HepG2 (cell line): Measurements from ENCODE around the gene NFATC1. TPM values are rescaled to one million over a fixed set of nuclear protein-coding genes. Genes with fewer than 3 reads are reported as not detected.
A peak's percentile ranks its signal among the peaks of the same experiment; 100 is the strongest.

ENCODE experiments used
- ATAC-seq: fragments of 200-7000 bp; cut with Tn5 transposase; 3 replicates; pipeline ENCODE4 v1.9.1; 2020; ENCODE audit warnings: mild to moderate bottlenecking, moderate library complexity
- BruUV-seq: library from RNA; stranded (reverse); fragments of 400-500 nt; replicated peaks from 2 replicates; lab custom pipeline; 2021; lab: Mats Ljungman, UMichigan
- CTCF ChIA-PET: fragments of 300-600 bp; formaldehyde crosslinking; extraction: SDS; loops from one replicate; lab custom pipeline; 2021; ENCODE audit warnings: low total read pairs, inconsistent platforms, low intra/inter-chr PET ratio; lab: Yijun Ruan, JAX
- POLR2A ChIA-PET: fragments of 350-600 bp; sonication (Branson Sonifier 250); formaldehyde crosslinking; loops from one replicate; lab custom pipeline; 2020; ENCODE audit warnings: antibody characterized with exemption, inconsistent platforms; lab: Yijun Ruan, JAX
- DNase-seq: peaks from one replicate; pipeline ENCODE4 v3.0.0-alpha.2; 2015; ENCODE audit warnings: low spot score
- FAIRE-seq: peaks from 3 replicates; lab custom pipeline; 2011; peaks lifted over from hg19 to GRCh38; lab: Jason Lieb, UNC
- H2AFZ ChIP-seq: one replicate; pipeline ENCODE4 v1.6.1; 2011; ENCODE audit warnings: low read length, inconsistent platforms
- H3K27ac ChIP-seq: fragments of 300-600 bp; 3 replicates; pipeline ENCODE4 v1.8.0; 2011; ENCODE audit warnings: mixed run types, mild to moderate bottlenecking, mixed read lengths, low read length, inconsistent platforms; ENCODE audit not compliant: insufficient read depth; ENCODE audit errors: extremely low read length
- H3K27me3 ChIP-seq, 2 experiments: fragments of 200-600 bp in 1 of 2; 2 replicates in 1 of 2; 3 replicates in 1 of 2; pipeline versions ENCODE4 v1.6.0 to v1.8.0; 2011; ENCODE audit warnings: low read length in 2 of 2, mild to moderate bottlenecking in 2 of 2, moderate library complexity in 2 of 2, inconsistent platforms in 1 of 2; ENCODE audit not compliant: insufficient read depth in 2 of 2, control insufficient read depth in 1 of 2
- H3K36me3 ChIP-seq, 2 experiments: fragments of 200-600 bp in 1 of 2; replicated peaks in 1 of 2; 2 replicates in 1 of 2; 3 replicates in 1 of 2; pipeline versions ENCODE4 v1.5.1 to v1.8.0; 2011; ENCODE audit warnings: low read length in 2 of 2, inconsistent platforms in 1 of 2; ENCODE audit not compliant: insufficient read depth in 2 of 2, control insufficient read depth in 1 of 2
- H3K4me1 ChIP-seq: 2 replicates; pipeline ENCODE4 v1.5.1; 2012; ENCODE audit warnings: low read length, inconsistent platforms; ENCODE audit not compliant: insufficient read depth
- H3K4me2 ChIP-seq: 2 replicates; pipeline ENCODE4 v1.6.0; 2011; ENCODE audit warnings: low read depth, low read length, inconsistent platforms
- H3K4me3 ChIP-seq, 3 experiments: fragments of 200-600 bp in 1 of 3; sonication (generic), shearing (Covaris generic) in 1 of 3; replicated peaks in 1 of 3; 2 replicates each; pipeline ENCODE4 v1.5.1; 2011 to 2016; ENCODE audit warnings: low read length in 3 of 3, inconsistent platforms in 2 of 3, low read depth in 2 of 3, mild to moderate bottlenecking in 2 of 3, control low read depth in 1 of 3, mixed read lengths in 1 of 3; ENCODE audit not compliant: insufficient read depth in 1 of 3
- H3K79me2 ChIP-seq: one replicate; pipeline ENCODE4 v1.6.1; 2011; ENCODE audit warnings: low read length, inconsistent platforms; ENCODE audit not compliant: insufficient read depth
- H3K9ac ChIP-seq: 2 replicates; pipeline ENCODE4 v1.6.0; 2011; ENCODE audit warnings: mild to moderate bottlenecking, low read depth, low read length, inconsistent platforms; ENCODE audit not compliant: insufficient read depth
- H3K9me3 ChIP-seq: 2 replicates; pipeline ENCODE4 v1.5.1; 2012; ENCODE audit warnings: mild to moderate bottlenecking, low read length
- H4K20me1 ChIP-seq: 2 replicates; pipeline ENCODE4 v1.6.0; 2011; ENCODE audit warnings: inconsistent platforms, mild to moderate bottlenecking, low read length, moderate library complexity; ENCODE audit not compliant: insufficient read depth
- LCORL ChIP-seq, 2 experiments: fragments of 450-650 bp in 1 of 2; sonication (generic) in 1 of 2; formaldehyde crosslinking in 1 of 2; IDR thresholded peaks; 2 replicates each; pipeline versions ENCODE4 v1.5.0 to v1.6.1; 2017 to 2020; ENCODE audit warnings: antibody characterized with exemption in 1 of 2, missing genetic modification reagents in 1 of 2
- THAP8 ChIP-seq: sonication (generic); formaldehyde crosslinking; IDR thresholded peaks from 2 replicates; pipeline ENCODE4 v1.5.1; 2020; ENCODE audit warnings: missing genetic modification reagents, mild to moderate bottlenecking, borderline replicate concordance
- ZNF629 ChIP-seq: sonication (generic); formaldehyde crosslinking; conservative IDR thresholded peaks from 2 replicates; pipeline ENCODE4 v1.5.0; 2020; ENCODE audit warnings: missing genetic modification reagents
- ZNF724P ChIP-seq: sonication (generic); formaldehyde crosslinking; IDR thresholded peaks from 2 replicates; pipeline ENCODE4 v1.8.0; 2022; ENCODE audit warnings: missing genetic modification reagents, borderline replicate concordance
- WGBS: methylation state at CpG from one replicate; pipeline ENCODE4 v1.1.6; 2017; ENCODE audit warnings: low lambda C conversion rate; 5-methylcytosine and 5-hydroxymethylcytosine counted together
- in situ Hi-C: cut with HindIII; loops from 2 replicates; pipeline ENCODE4 v1.10.0; 2017; ENCODE audit warnings: low pct_unique_long_range_greater_than_20kb; ENCODE audit not compliant: extremely low pct_ligation_motif_present
- intact Hi-C: fragments of 100-400 bp; cut with micrococcal nuclease; formaldehyde crosslinking; loops from one replicate; pipeline ENCODE4 v1.10.0; 2022; ENCODE audit not compliant: unreplicated experiment
- polyA plus RNA-seq, 8 experiments: library from polyadenylated mRNA; depleted of rRNA in 3 of 8; stranded (reverse) in 7 of 8; unstranded in 1 of 8; fragments of >200 nt; fragmentation: Illumina TruSeq in 4 of 8; extraction: Trizol in 4 of 8; gene quantifications; 2 replicates each; pipeline versions ENCODE4 v1.2.1 to v1.2.3, GENCODE V29; 2011 to 2016; ENCODE audit warnings: low read depth in 4 of 8, missing spikeins in 1 of 8, mixed read lengths in 1 of 8; ENCODE audit not compliant: insufficient read depth in 1 of 8
- total RNA-seq, 5 experiments: library from RNA; depleted of rRNA; stranded (reverse); fragments of >200 nt; fragmentation: Illumina TruSeq; extraction: Trizol; gene quantifications; 2 replicates each; pipeline ENCODE4 v1.2.3, GENCODE V29; 2016; ENCODE audit warnings: low read depth in 1 of 5
- TF ChIP-seq, protein P1 (sequence below): sonication (generic); formaldehyde crosslinking; IDR thresholded peaks from 2 replicates; pipeline ENCODE4 v1.5.1; 2020; ENCODE audit warnings: mild to moderate bottlenecking, moderate library complexity, missing genetic modification reagents

The NFATC1 gene
- total and polyA plus RNA-seq, 2 of the 13 experiments (the other 11 are each of a cell fraction or from before 2014, with no cell fraction given) = not detected

- TF ChIP-seq THAP8 (CRISPR knock-in tag) = no peak
- TF ChIP-seq ZNF724P (CRISPR knock-in tag) = no peak
- TF ChIP-seq, all 625 proteins: peak for 0
These were observed 100.7 kb downstream of the NFATC1 start (continued) for GRCh38 chr18:79496237-79496977.

- 50% methylated on average over 19 of the region's 22 CpGs for WGBS
- peaks cover 11% of the 10 kb centered on the region; the same call in 1 of the 2 replicates for H3K9me3 ChIP-seq
- FAIRE-seq (no peak), DNase-seq (no peak), ATAC-seq (no peak)
- ChIA-PET CTCF (no interaction called here), POLR2A (no interaction called here)
- in situ Hi-C loops = no loop called here
- no peaks in the 10 kb centered on the region for H3K36me3 ChIP-seq
- BruUV-seq = no TSS peak
- H3K4me2 ChIP-seq = no peak overlapping the region
- H3K79me2 ChIP-seq = no peaks in the 10 kb centered on the region
- TF ChIP-seq, protein P1, sequence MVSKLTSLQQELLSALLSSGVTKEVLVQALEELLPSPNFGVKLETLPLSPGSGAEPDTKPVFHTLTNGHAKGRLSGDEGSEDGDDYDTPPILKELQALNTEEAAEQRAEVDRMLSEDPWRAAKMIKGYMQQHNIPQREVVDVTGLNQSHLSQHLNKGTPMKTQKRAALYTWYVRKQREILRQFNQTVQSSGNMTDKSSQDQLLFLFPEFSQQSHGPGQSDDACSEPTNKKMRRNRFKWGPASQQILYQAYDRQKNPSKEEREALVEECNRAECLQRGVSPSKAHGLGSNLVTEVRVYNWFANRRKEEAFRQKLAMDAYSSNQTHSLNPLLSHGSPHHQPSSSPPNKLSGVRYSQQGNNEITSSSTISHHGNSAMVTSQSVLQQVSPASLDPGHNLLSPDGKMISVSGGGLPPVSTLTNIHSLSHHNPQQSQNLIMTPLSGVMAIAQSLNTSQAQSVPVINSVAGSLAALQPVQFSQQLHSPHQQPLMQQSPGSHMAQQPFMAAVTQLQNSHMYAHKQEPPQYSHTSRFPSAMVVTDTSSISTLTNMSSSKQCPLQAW (CRISPR knock-in tag) = no peak
- 0 out of 2 replicates have a peak, but pooled peaks have one; percentile 41 for TF ChIP-seq LCORL (IDR thresholded peaks at IDR 0.05)
- no peak for TF ChIP-seq LCORL (CRISPR knock-in tag; IDR thresholded peaks at IDR 0.05)
- no peak for TF ChIP-seq ZNF629 (CRISPR knock-in tag)
- H3K4me1 ChIP-seq = no peaks in the 10 kb centered on the region
- H3K27me3 ChIP-seq = peaks cover 0 to 4% of the 10 kb centered on the region in 2 experiments; a peak in 2 of 5 replicates
- no peak overlapping the region for H3K9ac ChIP-seq
- H3K27ac ChIP-seq = no peak overlapping the region
- no peaks in the 10 kb centered on the region for H4K20me1 ChIP-seq
- intact Hi-C loops = no loop called here
- H3K4me3 ChIP-seq = no peak overlapping the region
- no peak overlapping the region for H2AFZ ChIP-seq
These were observed 101.4 kb downstream of the NFATC1 start for GRCh38 chr18:79496978-79497637.
